ENCODE results near the gene UPB1. TPM values are rescaled to one million over a fixed set of nuclear protein-coding genes. Genes with fewer than 3 reads are reported as not detected.
"Not testable (repeated sequence)": the region's sequence is repeated elsewhere in the genome, so short reads cannot be mapped to it uniquely, and the experiment has no call there.

UPB1 gene
- polyA plus RNA-seq, 1 donor = 0.75 TPM

- DNase-seq (ENCODE audit: low read depth) = no peak
Measured at GRCh38 chr22:24529898-24530297, 34.8 kb downstream of the UPB1 start.

- not testable (repeated sequence) for DNase-seq (ENCODE audit: low read depth)
Measured at GRCh38 chr22:24530968-24531367, 35.8 kb downstream of the UPB1 start.

GRCh38 chr22:24532075-24532474, 36.9 kb downstream of the UPB1 start:
- no peak for DNase-seq (ENCODE audit: low read depth)

DNA sequence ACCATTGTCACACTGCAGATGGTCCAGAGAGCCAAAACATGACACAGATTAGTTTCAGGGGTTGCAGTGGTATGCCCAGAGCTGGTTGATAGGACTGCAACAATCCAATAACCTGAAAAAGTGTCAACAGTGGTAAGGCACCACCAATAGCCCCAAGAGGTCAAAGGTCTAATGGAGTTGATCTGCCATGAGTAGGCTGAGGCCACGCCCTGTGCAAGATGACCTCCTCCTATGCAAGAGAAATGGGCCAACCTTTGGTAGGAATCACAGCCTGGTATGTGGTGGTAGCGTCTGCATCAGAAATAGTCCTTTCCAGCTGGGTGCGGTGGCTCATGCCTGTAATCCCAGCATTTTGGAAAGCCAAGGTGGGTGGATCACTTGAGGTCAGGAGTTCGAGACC, 40.2 kb downstream of the UPB1 start:
- no peak for DNase-seq (ENCODE audit: low read depth)

DNA sequence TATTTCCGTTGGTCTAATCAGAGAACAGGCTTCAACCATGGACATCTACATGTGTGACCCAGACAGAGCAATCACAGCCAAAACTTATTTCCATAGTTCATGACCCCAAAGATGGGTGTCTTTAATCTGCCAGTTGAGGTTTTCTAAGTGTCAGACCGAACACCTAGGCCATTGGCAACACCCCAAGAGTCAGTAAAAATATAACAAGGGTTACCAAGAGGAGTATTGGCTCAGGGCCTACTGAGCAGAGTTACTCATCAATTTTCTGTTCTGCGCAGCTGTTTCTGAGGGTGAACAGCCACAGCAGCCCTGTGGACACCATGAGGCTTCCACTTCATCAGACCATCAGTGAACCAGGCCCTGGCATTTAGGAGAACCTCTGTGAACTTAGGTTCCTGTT, 41.0 kb downstream of the UPB1 start:
- no peak for DNase-seq (ENCODE audit: low read depth)

DNA sequence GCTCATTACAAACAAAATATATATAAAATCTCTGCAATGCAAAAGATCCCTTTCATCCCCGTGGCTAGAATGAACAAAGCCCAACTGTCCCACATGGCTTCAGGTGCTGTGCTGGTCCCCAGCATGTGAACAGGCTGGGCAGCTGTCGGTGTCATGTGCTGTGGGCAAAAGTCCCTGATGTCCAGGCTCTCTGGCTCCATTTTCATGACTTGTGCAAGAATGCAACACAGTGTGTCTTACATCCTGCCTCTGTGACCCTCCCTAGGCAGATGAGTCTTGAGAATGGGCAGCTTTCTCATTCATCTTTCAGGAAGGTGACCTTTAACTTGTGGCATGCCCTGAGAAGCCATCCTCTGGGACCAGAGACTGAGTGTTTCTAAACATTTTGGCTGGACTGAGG, 45.3 kb downstream of the UPB1 start:
- DNase-seq (ENCODE audit: low read depth) = no peak

DNA sequence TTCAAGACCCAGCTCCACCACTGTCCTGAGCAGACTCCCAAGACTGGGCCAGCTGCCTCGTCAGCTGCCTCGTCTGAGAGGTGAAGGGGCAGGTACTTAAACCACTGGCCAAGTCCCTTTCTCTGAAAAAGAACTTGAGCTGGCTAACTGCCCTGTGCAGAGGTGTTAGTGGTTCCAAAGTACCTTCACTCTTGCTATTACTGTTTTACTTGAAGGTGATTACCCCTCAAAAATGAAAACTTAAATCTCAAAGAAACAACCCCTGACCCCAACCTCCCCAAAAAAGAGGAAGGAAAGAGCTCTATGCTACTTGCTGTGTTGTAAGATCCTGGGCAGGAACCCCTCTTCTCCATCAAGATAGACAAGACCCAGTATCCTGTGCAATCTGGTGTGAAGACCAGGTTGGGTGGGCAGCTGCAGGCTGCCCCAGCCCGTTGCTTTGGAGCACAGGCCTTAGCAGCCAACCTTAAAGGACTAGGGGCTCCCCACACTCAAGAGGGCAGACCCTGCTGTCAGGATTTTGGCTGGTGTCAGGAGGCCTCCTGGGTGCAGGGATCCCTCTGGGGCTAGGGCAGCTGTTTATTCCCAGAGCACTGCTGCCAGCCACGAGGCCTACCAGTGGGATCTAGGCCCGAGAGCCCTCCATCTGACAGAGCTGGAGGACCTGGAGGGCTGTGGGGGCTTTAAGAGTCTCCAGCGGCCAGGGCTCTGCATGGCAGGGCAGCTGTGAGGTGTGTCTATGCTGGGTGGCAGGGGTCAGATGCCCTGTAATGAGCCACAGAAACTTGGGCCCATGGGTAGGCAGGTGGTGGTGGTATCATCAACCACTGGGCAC, 46.8 kb downstream of the UPB1 start:
- no peak for DNase-seq (ENCODE audit: low read depth)

GRCh38 chr22:24542641-24543040, 47.5 kb downstream of the UPB1 start:
- DNase-seq (ENCODE audit: low read depth) = no peak

DNA sequence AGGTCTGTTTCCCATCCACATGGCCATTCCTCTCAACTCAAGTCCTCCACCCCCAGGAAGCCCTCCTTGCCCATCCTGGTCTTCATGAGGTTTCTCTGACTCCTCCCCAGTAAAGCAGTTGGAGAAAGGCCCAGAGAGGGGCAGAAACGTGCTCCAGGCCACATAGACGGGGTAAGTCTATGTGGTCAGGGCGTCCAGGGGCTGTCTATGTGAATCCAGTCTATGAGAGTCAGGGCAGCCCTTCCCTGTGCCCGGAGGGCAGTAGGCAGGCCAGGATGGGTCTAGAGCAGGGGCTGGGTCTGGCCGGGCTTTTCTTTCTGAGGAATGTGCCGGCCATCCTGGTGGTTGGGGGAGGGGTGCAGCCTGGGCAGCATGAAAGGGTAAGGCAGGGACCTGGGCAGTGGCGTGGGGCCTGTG, 48.1 kb downstream of the UPB1 start:
- no peak for DNase-seq (ENCODE audit: low read depth)

- no peak for DNase-seq (ENCODE audit: low read depth)
Measured at GRCh38 chr22:24543679-24544243, 48.6 kb downstream of the UPB1 start.

- no peak for DNase-seq (ENCODE audit: low read depth)
Measured at GRCh38 chr22:24548812-24549211, 53.7 kb downstream of the UPB1 start.

- DNase-seq (ENCODE audit: low read depth) = no peak
Measured at GRCh38 chr22:24550028-24550901, 55.1 kb downstream of the UPB1 start.

DNA sequence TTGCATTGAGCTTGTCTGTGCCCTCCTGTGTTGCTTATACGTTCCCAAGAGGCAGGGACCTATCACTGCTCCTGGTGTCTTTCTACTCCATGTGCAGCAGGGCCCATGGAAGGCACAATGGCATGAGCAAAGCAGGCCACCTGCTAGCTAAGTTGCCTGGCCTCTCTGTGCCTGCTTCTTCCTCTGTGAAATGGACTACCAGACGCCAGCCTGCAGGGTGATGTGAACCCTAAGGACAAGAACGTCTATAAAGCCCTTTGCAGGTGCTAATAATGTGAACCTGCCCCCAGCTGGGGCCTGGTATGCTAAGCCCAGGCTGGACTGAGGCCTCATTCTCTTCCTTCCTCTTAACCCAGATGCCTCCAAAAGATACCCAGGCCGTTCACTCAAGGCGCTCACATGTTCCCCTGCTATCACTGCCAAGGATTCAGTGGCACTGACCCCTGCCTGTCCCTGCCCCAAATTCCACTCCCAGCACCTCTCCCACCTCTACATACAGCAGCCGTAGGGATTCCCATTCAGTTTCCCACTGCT, 55.8 kb downstream of the UPB1 start:
- no peak for DNase-seq (ENCODE audit: low read depth)

DNA sequence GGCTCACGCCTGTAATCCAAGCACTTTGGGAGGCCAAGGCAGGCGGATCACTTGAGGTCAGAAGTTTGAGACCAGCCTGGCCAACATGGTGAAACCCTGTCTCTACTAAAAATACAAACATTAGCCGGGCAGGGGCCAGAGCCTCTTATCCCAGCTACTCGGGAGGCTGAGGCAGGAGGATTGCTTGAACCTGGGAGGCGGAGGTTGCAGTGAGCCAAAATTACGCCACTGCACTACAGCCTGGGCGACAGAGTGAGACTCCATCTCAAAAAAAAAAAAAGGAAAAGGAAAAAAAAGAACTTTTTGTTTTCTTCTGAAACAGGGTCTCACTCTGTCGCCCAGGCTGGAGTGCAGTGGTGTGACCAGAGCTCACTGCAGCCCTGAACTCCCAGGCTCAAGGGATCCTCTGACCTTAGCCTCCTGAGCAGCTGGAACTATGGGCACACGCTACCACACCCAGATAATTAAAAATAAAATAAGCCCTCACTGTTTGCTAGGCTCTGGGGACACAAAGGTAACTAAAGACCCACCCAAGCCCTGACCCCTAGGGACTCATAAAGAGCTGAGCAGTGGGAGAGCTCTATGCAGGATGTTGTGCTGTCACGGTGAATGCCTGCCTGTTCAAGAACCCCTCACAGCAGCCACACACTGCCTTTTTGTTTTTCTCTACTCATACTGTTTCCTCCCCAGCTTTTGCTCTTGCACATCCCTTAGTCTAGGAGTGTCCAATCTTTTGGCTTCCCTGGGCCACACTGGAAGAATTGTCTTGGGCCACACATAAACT, 57.6 kb downstream of the UPB1 start:
- DNase-seq (ENCODE audit: low read depth) = not testable (repeated sequence)

DNA sequence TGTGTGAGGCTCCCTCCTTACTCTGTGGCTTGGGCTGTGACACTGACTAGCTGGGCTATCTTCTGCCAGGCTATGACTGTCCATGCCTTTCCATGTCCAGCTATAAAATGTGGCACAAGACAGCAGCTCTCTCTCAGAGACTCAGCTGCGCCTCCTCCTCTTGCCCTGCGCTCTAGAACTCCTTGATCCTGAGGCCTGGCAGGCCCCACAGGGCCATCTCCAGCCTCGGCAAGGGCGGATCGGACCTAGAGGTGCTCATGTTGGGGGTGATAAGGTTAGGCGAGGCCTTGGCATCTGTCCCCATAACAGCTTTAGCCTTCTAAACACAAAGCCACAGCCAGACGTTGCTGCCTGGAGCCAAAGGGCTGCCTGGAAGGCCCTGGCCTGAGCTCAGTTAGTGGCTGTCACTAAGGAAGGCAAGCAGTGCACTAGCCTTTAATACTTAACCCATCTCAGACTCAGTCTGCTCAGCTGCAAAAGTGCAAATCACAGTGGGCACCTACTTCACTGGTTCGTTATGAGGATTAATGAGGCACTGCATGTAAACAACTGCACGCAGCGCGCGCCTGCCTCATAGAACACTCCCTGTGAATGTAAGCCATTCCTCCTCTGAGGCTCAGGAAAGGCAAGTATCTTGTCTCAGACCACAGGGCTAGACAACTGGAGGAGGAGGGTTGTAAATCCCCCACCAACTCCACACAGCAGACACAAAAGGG, 58.6 kb downstream of the UPB1 start:
- no peak for DNase-seq (ENCODE audit: low read depth)

DNA sequence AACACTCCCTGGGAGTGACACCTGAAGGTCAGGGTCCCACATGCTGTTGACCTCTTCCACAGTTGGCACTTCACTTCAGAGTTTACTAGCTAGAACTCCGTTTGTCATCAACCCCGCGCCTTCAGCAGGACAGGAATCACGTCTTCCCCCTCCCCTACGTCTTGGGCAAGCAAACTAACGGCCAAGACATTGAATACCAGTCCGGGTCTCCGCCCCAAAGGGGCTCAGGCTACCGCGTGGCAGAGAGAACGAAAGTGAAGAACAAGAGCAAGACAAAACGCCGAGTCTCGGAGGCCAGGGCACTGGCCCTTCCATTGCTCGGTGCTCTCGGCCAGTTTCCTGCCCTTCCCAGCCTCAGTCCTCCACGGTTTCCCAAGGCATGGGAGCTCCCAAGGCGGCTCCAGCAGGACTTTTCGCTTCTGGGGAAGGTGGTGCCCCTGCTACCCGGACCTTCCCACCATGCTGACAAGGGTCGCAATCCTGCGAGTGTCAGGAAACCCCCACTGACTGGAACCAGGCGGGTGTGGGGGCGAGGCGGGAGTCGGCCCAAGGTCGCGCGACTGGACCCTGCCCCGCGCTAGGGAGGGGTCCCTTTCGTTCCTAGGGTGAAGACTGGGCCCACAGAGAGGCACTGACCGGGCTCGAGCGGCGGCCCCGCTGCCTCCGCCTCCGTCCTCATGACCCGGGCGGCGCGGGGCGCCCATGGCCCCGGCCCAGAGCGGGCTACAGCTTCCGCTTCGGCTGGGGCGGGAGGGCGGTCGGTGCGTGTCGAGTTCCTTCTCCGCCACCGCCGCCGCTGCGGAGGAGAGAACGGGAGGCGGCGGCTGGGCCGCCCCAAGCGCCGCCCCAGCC, 59.4 kb downstream of the UPB1 start, which contains the start of gene GUCD1:
Gene GUCD1 (minus strand): TSS at position 826 of the 852 bp plus-strand sequence. CDS start 147 bp downstream, at position 679.
- DNase-seq (ENCODE audit: low read depth) = no peak

DNA sequence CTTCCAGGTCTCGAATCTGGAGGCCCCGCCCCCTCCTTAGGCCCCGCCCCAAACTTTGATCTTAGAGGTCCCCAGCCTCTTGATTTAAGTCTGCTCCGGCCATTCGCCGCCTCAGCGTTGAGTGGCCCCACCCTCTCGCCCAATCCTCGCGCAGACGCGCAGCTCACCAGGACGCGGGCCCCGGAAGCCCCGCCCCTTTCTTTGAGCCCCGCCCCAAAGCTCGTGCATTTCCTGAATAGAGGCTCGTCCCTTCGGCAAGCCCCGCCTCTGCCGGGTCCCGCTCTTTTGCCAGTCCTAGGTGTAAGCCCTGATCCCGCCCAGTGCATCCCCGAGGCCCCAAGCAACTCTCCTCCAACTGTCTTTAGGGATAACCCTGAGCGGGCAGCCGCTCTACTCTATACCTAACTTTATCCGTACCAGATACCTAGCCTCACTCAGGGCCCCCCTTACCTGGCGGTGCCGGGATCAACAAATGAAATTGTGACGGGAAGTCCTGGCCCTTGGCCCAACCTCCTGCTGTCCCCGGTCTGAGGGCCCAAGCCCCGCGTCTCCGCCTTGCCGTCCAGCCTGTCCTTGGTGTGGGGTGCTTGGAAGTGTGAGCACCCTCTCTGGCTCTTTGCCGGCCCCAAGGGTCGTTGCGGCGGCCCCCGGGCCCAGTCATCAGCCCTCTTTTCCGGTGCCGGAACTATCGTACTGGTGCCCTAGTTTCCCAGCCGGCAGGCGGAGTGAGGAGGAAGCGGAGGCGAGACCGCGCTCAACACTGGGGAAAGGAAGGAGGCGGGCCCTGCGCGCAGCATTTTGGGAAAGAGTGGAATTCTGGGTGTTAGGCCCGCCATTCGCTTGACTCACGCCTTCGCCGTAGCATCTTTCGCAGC, 60.3 kb downstream of the UPB1 start, which contains the start of gene SNRPD3:
Gene SNRPD3 (plus strand): TSS at position 835 of the 875 bp plus-strand sequence. CDS start 1,676 bp downstream, outside the sequence.
- DNase-seq (ENCODE audit: low read depth) = peak; percentile 91

GRCh38 chr22:24559471-24559870, 64.3 kb downstream of the UPB1 start:
- no peak for DNase-seq (ENCODE audit: low read depth)

Data from forelimb muscle (tissue), 1 donor.